GM12878 (cell line): ENCODE results near the gene PPT2. TPM values are rescaled to one million over a fixed set of nuclear protein-coding genes. Genes with fewer than 3 reads are reported as not detected.

Source experiments
- ATAC-seq: fragments of 200-7000 bp; cut with Tn5 transposase; 3 replicates; pipeline ENCODE4 v1.9.1; 2020; ENCODE audit warnings: mild to moderate bottlenecking, moderate library complexity
- BruUV-seq: library from RNA; stranded (reverse); fragments of 400-500 nt; replicated peaks from 2 replicates; lab custom pipeline; 2021; lab: Mats Ljungman, UMichigan
- CTCF ChIA-PET: fragments of 300-600 bp; sonication (Branson Sonifier 250); formaldehyde crosslinking; extraction: SDS; loops from one replicate; lab custom pipeline; 2021; ENCODE audit warnings: inconsistent platforms; lab: Yijun Ruan, JAX
- POLR2A ChIA-PET: fragments of 350-600 bp; formaldehyde crosslinking; extraction: SDS; loops from one replicate; lab custom pipeline; 2021; ENCODE audit warnings: inconsistent platforms; lab: Charles Lee
- RAD21 ChIA-PET: fragments of 300-600 bp; sonication (Branson Sonifier 250); formaldehyde crosslinking; loops from one replicate; lab custom pipeline; 2023; ENCODE audit warnings: antibody characterized with exemption; ENCODE audit not compliant: unreplicated experiment; lab: Charles Lee
- SMC1A ChIA-PET: fragments of 300-600 bp; sonication (Branson Sonifier 250); formaldehyde crosslinking; loops from one replicate; lab custom pipeline; 2023; ENCODE audit not compliant: unreplicated experiment, uncharacterized antibody; lab: Charles Lee
- DNase-seq: peaks from one replicate; pipeline ENCODE4 v3.0.0-alpha.2; 2011; ENCODE audit warnings: low read depth, low spot score
- FAIRE-seq: peaks from 3 replicates; lab custom pipeline; 2011; peaks lifted over from hg19 to GRCh38; lab: Jason Lieb, UNC
- H2AFZ ChIP-seq: 2 replicates; pipeline ENCODE4 v1.6.0; 2011; ENCODE audit warnings: low read depth, low read length, control low read depth; ENCODE audit not compliant: control insufficient read depth
- H3K27ac ChIP-seq: 2 replicates; pipeline ENCODE4 v1.5.1; 2011; ENCODE audit warnings: control low read depth; ENCODE audit not compliant: control insufficient read depth, insufficient read depth
- H3K27me3 ChIP-seq, 2 experiments: replicated peaks in 1 of 2; 2 replicates each; pipeline versions ENCODE4 v1.6.0 to v1.6.1; 2011; ENCODE audit warnings: low read length in 1 of 2; ENCODE audit not compliant: control insufficient read depth in 2 of 2, insufficient read depth in 2 of 2
- H3K36me3 ChIP-seq, 2 experiments: 2 replicates each; pipeline ENCODE4 v1.5.1; 2011; ENCODE audit warnings: low read length in 1 of 2; ENCODE audit not compliant: control insufficient read depth in 2 of 2, insufficient read depth in 2 of 2
- H3K4me1 ChIP-seq: 2 replicates; pipeline ENCODE4 v1.6.1; 2011; ENCODE audit warnings: mild to moderate bottlenecking, low read length, moderate library complexity, mixed read lengths; ENCODE audit not compliant: control insufficient read depth, insufficient read depth
- H3K4me2 ChIP-seq: 2 replicates; pipeline ENCODE4 v1.6.0; 2011; ENCODE audit warnings: control low read depth; ENCODE audit not compliant: control insufficient read depth, insufficient read depth
- H3K4me3 ChIP-seq: fragments of 200-600 bp; sonication (generic); 2 replicates; pipeline ENCODE4 v1.5.1; 2016
- H3K79me2 ChIP-seq: 2 replicates; pipeline ENCODE4 v1.6.0; 2011; ENCODE audit warnings: low read length; ENCODE audit not compliant: control insufficient read depth, insufficient read depth
- H3K9ac ChIP-seq: 2 replicates; pipeline ENCODE4 v1.8.0; 2011; ENCODE audit warnings: low read length, control low read depth, mixed read lengths; ENCODE audit not compliant: control insufficient read depth, insufficient read depth
- H3K9me3 ChIP-seq: replicated peaks from 3 replicates; pipeline ENCODE4 v1.5.1; 2011; ENCODE audit warnings: mild to moderate bottlenecking, low read length; ENCODE audit not compliant: control insufficient read depth, insufficient read depth
- H4K20me1 ChIP-seq: 2 replicates; pipeline ENCODE4 v1.6.0; 2011; ENCODE audit not compliant: control insufficient read depth, insufficient read depth
- DPF2 ChIP-seq: fragments of 450-650 bp; IDR thresholded peaks from 2 replicates; pipeline ENCODE4 v1.6.1; 2017; ENCODE audit warnings: mild to moderate bottlenecking
- HDGF ChIP-seq: fragments of 450-650 bp; IDR thresholded peaks from 2 replicates; pipeline ENCODE4 v1.6.1; 2016; ENCODE audit warnings: antibody characterized with exemption
- MAX ChIP-seq: IDR thresholded peaks from 2 replicates; pipeline ENCODE4 v1.6.1; 2012; ENCODE audit warnings: low read depth, low read length, improper control_type of control experiment
- MLLT1 ChIP-seq: fragments of 450-650 bp; IDR thresholded peaks from 2 replicates; pipeline ENCODE4 v1.6.1; 2016; ENCODE audit warnings: mild to moderate bottlenecking
- MXI1 ChIP-seq: fragments of 150-350 bp; IDR thresholded peaks from 2 replicates; pipeline ENCODE4 v1.6.1; 2011; ENCODE audit warnings: low read depth, mild to moderate bottlenecking, inconsistent platforms, low read length, improper control_type of control experiment
- NRF1 ChIP-seq: conservative IDR thresholded peaks from 2 replicates; pipeline ENCODE4 v1.6.1; 2011; ENCODE audit warnings: mild to moderate bottlenecking, low read depth, low read length, improper control_type of control experiment
- SIX5 ChIP-seq: IDR thresholded peaks from 2 replicates; pipeline ENCODE4 v1.6.1; 2011; ENCODE audit warnings: mild to moderate bottlenecking, low read depth, low read length, moderate library complexity; ENCODE audit not compliant: severe bottlenecking
- SKIL ChIP-seq: fragments of 450-650 bp; IDR thresholded peaks from 2 replicates; pipeline ENCODE4 v1.6.1; 2017; ENCODE audit warnings: mild to moderate bottlenecking, low read depth, inconsistent platforms; ENCODE audit not compliant: poor library complexity, severe bottlenecking
- SREBF1 ChIP-seq: IDR thresholded peaks from 2 replicates; pipeline ENCODE4 v1.6.1; 2012; ENCODE audit warnings: mild to moderate bottlenecking, low read length
- TBL1XR1 ChIP-seq: IDR thresholded peaks from 2 replicates; pipeline ENCODE4 v1.6.1; 2012; ENCODE audit warnings: low read depth, low read length, improper control_type of control experiment
- ZNF592 ChIP-seq: fragments of 450-650 bp; IDR thresholded peaks from 2 replicates; pipeline ENCODE4 v1.6.1; 2017; ENCODE audit warnings: mild to moderate bottlenecking, moderate library complexity
- ZZZ3 ChIP-seq: IDR thresholded peaks from 2 replicates; pipeline ENCODE4 v1.6.1; 2011; ENCODE audit warnings: low read depth; ENCODE audit not compliant: control insufficient read depth, insufficient read length
- WGBS: methylation state at CpG from one replicate; pipeline ENCODE4 v1.1.6; 2016; ENCODE audit warnings: low lambda C conversion rate; ENCODE audit not compliant: insufficient replicate concordance, insufficient coverage; ENCODE audit errors: missing lambda C conversion rate; 5-methylcytosine and 5-hydroxymethylcytosine counted together
- in situ Hi-C: fragments of 300-500 bp; cut with MboI; formaldehyde crosslinking; loops from 9 replicates; pipeline ENCODE4 v1.14.3; 2018; ENCODE audit warnings: mixed read lengths
- intact Hi-C: fragments of 100-400 bp; cut with micrococcal nuclease; formaldehyde crosslinking; loops from one replicate; pipeline ENCODE4 v1.14.2; 2022; ENCODE audit not compliant: unreplicated experiment
- polyA plus RNA-seq, 11 experiments: library from polyadenylated mRNA; depleted of rRNA in 4 of 11; unstranded in 6 of 11; stranded (reverse) in 5 of 11; fragments of >200 nt; fragmentation: Nextera tagmentation in 4 of 11; fragmentation: Illumina TruSeq in 1 of 11; extraction: Ambion mirVana in 4 of 11; extraction: Trizol in 1 of 11; gene quantifications; 1 replicate in 1 of 11; 2 replicates in 10 of 11; pipeline versions ENCODE4 v1.2.1 to v1.2.3, GENCODE V29; 2011 to 2016; ENCODE audit warnings: inconsistent platforms in 2 of 11, missing spikeins in 2 of 11, low read depth in 1 of 11
- total RNA-seq, 4 experiments: library from RNA; depleted of rRNA in 3 of 4; stranded (reverse); fragments of >200 nt in 3 of 4; fragmentation: Illumina TruSeq in 1 of 4; extraction: Trizol in 1 of 4; gene quantifications; 2 replicates each; pipeline versions ENCODE4 v1.2.1 to v1.2.3, GENCODE V29; 2013 to 2021

The PPT2 gene
- total and polyA plus RNA-seq, 10 of the 15 experiments (the other 5 are each of a cell fraction or from before 2014, with no cell fraction given): 1.3 to 25.5 (median 5.5) TPM

- BruUV-seq: no TSS peak
- RAD21 ChIA-PET: interaction anchor here (1.0 to 3.7 kb wide), 6 partner anchors 13 to 780 kb away, joined by 3 to 27 read pairs (median 8); partner anchors contain the start of genes AGPAT1, ATF6B, FKBPL and RNF5
- Histone ChIP-seq H3K4me3 (peak overlapping the region; percentile 90), H3K4me2 (peak overlapping the region; percentile 99), H2AFZ (no peak overlapping the region), H3K9ac (peak overlapping the region; percentile 99), H3K27ac (peak overlapping the region; percentile 100), H3K36me3 (peaks cover 0 to 2% of the 10 kb centered on the region in 2 experiments; a peak in 2 of 4 replicates), H3K27me3 (no peaks in the 10 kb centered on the region), H4K20me1 (no peaks in the 10 kb centered on the region), H3K9me3 (no peaks in the 10 kb centered on the region), H3K4me1 (peaks cover 32% of the 10 kb centered on the region), H3K79me2 (peaks cover 58% of the 10 kb centered on the region)
- in situ Hi-C loops (no loop called here), intact Hi-C loops (loop anchor here (2.0 kb wide), 1 partner anchor 15 kb away; the partner anchor contains the start of gene AGPAT1)
- WGBS: 0% methylated on average over 14 of the region's 15 CpGs
- no peak for DNase-seq
- ATAC-seq: no peak
- SMC1A ChIA-PET: interaction anchor here (0.8 to 4.3 kb wide), 3 partner anchors 14 to 62 kb away, joined by 3 to 41 read pairs (median 24); partner anchors contain the start of genes AGPAT1, ATF6B, FKBPL and RNF5
- no peak for FAIRE-seq
- POLR2A ChIA-PET: interaction anchor here (0.5 to 7.0 kb wide), 10 partner anchors 10 to 837 kb away, joined by 3 to 123 read pairs (median 4); partner anchors contain the start of genes AGPAT1, ATF6B, FKBPL and HLA-DMA
- CTCF ChIA-PET: interaction anchor here (1.3 to 4.2 kb wide), 4 partner anchors 13 to 73 kb away, joined by 4 to 35 read pairs (median 7); partner anchors contain the start of genes ATF6B and FKBPL
- TF ChIP-seq MAX (no peak), SKIL (no peak), SREBF1 (no peak), HDGF (peak; percentile 84; the same call in 1 of the 2 replicates), DPF2 (peak; percentile 16; the same call in 1 of the 2 replicates), ZZZ3 (no peak), MXI1 (no peak), NRF1 (no peak), SIX5 (no peak), TBL1XR1 (no peak), MLLT1 (peak; percentile 16; the same call in 1 of the 2 replicates), ZNF592 (no peak)
Observed at GRCh38 chr6:32191696-32192607, 38.0 kb downstream of the PPT2 start.
